Coronary artery (tissue), 2 donors: ENCODE measurements around the gene CARS1.
A peak's percentile ranks its signal among the peaks of the same experiment; 100 is the strongest.

ENCODE experiments used
- DNase-seq: peaks from one replicate; pipeline ENCODE4 v3.0.0-alpha.2; 2017; ENCODE audit warnings: low spot score
- H3K27ac ChIP-seq, 2 donors: fragments of 200-600 bp; sonication (generic); one replicate each; pipeline ENCODE4 v1.5.1; 2016 to 2019
- H3K4me3 ChIP-seq: fragments of 200-600 bp; sonication (generic); 2 replicates; pipeline ENCODE4 v1.5.1; 2016; ENCODE audit warnings: mild to moderate bottlenecking, moderate library complexity
- TF ChIP-seq, protein P1 (sequence below): fragments of 200-600 bp; sonication (generic); IDR thresholded peaks from one replicate; pipeline ENCODE4 v1.5.1; 2019; ENCODE audit warnings: antibody characterized with exemption

Gene CARS1

DNA sequence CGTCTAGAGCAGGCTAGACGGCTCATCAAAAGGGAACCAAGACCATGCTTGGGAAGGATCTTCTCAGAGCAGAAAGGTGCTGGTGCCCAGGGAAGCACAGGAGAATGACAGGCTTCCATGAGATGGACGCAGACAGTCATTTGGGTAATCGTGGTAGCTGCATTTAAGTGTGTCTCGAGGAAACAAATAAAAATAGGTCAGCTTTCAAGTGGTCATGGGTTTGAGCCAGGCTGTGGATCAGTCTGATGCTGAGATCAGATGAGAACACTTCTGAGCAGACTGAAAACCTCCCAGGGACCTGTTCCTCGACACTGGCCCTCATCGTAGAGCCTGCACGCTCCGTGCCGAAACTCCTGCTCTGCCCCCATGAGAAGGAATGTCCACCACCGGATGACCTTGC, 4.7 kb downstream of the CARS1 start:
- H3K4me3 ChIP-seq, result no peak overlapping the region
- TF ChIP-seq, protein P1, sequence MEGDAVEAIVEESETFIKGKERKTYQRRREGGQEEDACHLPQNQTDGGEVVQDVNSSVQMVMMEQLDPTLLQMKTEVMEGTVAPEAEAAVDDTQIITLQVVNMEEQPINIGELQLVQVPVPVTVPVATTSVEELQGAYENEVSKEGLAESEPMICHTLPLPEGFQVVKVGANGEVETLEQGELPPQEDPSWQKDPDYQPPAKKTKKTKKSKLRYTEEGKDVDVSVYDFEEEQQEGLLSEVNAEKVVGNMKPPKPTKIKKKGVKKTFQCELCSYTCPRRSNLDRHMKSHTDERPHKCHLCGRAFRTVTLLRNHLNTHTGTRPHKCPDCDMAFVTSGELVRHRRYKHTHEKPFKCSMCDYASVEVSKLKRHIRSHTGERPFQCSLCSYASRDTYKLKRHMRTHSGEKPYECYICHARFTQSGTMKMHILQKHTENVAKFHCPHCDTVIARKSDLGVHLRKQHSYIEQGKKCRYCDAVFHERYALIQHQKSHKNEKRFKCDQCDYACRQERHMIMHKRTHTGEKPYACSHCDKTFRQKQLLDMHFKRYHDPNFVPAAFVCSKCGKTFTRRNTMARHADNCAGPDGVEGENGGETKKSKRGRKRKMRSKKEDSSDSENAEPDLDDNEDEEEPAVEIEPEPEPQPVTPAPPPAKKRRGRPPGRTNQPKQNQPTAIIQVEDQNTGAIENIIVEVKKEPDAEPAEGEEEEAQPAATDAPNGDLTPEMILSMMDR, result no peak
- H3K27ac ChIP-seq, result no peak overlapping the region
- no peak for DNase-seq

DNA sequence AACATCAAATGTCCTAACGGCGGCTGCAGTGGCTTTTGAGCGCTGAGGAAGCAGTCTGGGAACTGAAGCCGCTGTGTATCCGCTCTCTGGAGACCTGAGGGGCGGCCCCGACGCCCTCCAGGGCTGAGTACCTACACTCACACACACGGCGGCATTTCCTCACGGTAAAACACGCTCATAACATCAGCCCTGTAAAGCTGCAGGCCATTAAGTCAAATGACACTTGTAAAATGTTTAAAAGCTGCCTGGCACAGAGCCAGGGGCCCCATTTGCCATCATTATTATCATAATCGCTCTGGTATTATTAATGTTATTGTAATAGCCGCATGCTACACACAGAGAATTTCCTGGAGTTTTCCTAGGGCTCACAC, 5.1 kb downstream of the CARS1 start:
- DNase-seq, result no peak
- TF ChIP-seq, protein P1, result no peak
- no peak overlapping the region for H3K4me3 ChIP-seq
- no peak overlapping the region for H3K27ac ChIP-seq

GRCh38 chr11:3051196-3052108, 5.8 kb downstream of the CARS1 start:
- Histone ChIP-seq H3K4me3 (no peak overlapping the region), H3K27ac (peak overlapping the region in 1 of 2 donors; percentile 3)
- TF ChIP-seq, protein P1, result no peak
- no peak for DNase-seq

- H3K27ac ChIP-seq, result peak overlapping the region in 1 of 2 donors; percentile 26
- DNase-seq, result no peak
- no peak overlapping the region for H3K4me3 ChIP-seq
- TF ChIP-seq, protein P1, result no peak
Measured at GRCh38 chr11:3050386-3051195, 6.6 kb downstream of the CARS1 start.

DNA sequence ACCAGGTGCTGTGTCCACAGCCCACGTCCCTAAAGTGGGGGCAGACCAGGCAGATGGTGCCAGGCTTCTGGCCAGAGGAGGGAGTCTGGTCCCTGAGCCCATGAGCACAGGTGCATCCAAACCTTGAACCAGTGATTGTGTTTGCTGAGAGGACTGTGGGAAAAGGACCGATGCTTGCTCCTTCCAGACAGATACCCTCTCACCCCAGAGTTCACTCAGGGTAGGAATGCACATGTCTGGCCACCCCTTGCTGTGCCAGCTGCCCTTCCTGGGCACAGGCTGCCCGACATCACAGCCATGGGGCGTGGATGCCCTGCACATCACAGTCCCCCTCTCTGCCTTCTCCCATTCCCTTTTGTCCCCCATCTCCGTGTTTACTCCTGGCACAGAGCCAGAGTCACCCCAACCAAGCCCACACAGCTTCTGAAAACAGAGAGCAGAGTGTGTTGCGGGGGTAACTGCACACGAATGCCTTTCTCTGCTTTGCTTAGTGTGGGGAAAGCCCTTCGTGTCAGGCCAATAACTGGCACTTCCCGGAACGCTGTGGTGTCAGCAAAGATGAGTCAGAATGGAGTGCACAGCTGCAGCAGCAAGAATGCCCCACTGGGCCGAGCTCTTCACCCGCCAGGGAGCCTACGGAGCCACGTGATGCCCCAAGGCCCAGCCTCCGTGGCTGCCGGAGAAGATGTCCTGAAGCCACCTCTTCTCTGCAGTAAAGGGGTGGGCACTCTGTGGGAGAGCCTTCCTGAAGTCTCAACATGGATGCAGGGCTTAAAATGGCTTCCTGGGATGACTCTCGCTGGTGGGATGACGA, 7.6 kb downstream of the CARS1 start:
- peak overlapping the region; percentile 38 to 80 for H3K27ac ChIP-seq
- H3K4me3 ChIP-seq, result peak overlapping the region; percentile 9
- TF ChIP-seq, protein P1, result no peak
- DNase-seq, result peak; percentile 89

DNA sequence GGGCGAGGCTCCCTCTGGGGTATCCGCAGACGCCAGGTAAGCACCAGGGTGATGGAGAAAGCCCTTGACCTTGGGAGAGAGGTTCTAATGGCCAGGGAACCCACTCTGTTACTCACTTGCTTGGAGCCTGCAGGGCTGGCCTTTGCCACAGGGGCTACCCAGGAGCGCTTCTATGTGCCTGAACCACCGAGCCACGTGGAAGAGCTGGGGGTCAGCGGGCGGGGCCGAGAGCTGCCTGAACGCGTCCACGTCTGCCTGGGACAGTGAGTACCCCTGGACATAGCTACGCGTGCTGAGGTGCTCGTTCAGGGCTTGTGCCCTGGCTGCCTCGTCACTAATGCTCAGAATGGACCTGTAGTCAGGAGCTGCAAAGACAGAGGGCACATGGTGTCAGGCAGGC, 9.6 kb downstream of the CARS1 start:
- TF ChIP-seq, protein P1, result no peak
- no peak for DNase-seq
- Histone ChIP-seq H3K4me3 (no peak overlapping the region), H3K27ac (no peak overlapping the region)
